Endothelial cell of umbilical vein (primary cell): Measurements from ENCODE around the gene PLXND1. TPM values are rescaled to one million over a fixed set of nuclear protein-coding genes. Genes with fewer than 3 reads are reported as not detected.

Source experiments
- BruUV-seq: library from RNA; stranded (reverse); fragments of 400-500 nt; replicated peaks from 2 replicates; lab custom pipeline; 2021; lab: Mats Ljungman, UMichigan
- CTCF ChIA-PET: fragments of 300-600, 350-600 bp; sonication (Branson Sonifier 250); formaldehyde crosslinking; loops from one replicate; lab custom pipeline; 2021; ENCODE audit warnings: antibody characterized with exemption, inconsistent platforms; lab: Charles Lee
- POLR2A ChIA-PET: fragments of 300-600, 350-600 bp; sonication (Branson Sonifier 250); formaldehyde crosslinking; loops from one replicate; lab custom pipeline; 2021; ENCODE audit warnings: antibody characterized with exemption, inconsistent platforms; lab: Charles Lee
- DNase-seq: peaks from one replicate; pipeline ENCODE4 v3.0.0-alpha.2; 2011; ENCODE audit warnings: low read depth, low spot score
- FAIRE-seq: peaks from 2 replicates; lab custom pipeline; 2011; peaks lifted over from hg19 to GRCh38; lab: Jason Lieb, UNC
- H2AFZ ChIP-seq: 2 replicates; pipeline ENCODE4 v1.6.0; 2012; ENCODE audit warnings: low read depth, low read length, control low read depth, inconsistent platforms
- H3K27ac ChIP-seq: 2 replicates; pipeline ENCODE4 v1.5.1; 2011; ENCODE audit warnings: low read depth, mild to moderate bottlenecking, control low read depth, low read length, moderate library complexity; ENCODE audit not compliant: insufficient read depth
- H3K27me3 ChIP-seq, 2 experiments: 2 replicates each; pipeline versions ENCODE4 v1.6.0 to v1.6.1; 2011; ENCODE audit warnings: low read length in 2 of 2, mixed read lengths in 1 of 2; ENCODE audit not compliant: control insufficient read depth in 2 of 2, insufficient read depth in 2 of 2
- H3K36me3 ChIP-seq, 2 experiments: 2 replicates in 1 of 2; 3 replicates in 1 of 2; pipeline ENCODE4 v1.5.1; 2011; ENCODE audit warnings: low read length in 2 of 2, mild to moderate bottlenecking in 1 of 2, moderate library complexity in 1 of 2; ENCODE audit not compliant: control insufficient read depth in 2 of 2, insufficient read depth in 2 of 2; ENCODE audit errors: extremely low read depth in 1 of 2
- H3K4me1 ChIP-seq: 3 replicates; pipeline ENCODE4 v1.5.1; 2011; ENCODE audit warnings: mild to moderate bottlenecking, low read length; ENCODE audit not compliant: control insufficient read depth, insufficient read depth; ENCODE audit errors: extremely low read depth
- H3K4me2 ChIP-seq: 2 replicates; pipeline ENCODE4 v1.6.1; 2011; ENCODE audit warnings: low read length, control low read depth, mixed read lengths; ENCODE audit not compliant: insufficient read depth
- H3K4me3 ChIP-seq, 3 experiments: fragments of 200-600 bp in 1 of 3; sonication (generic), shearing (Covaris generic) in 1 of 3; replicated peaks in 1 of 3; 2 replicates each; pipeline ENCODE4 v1.5.1; 2011 to 2016; ENCODE audit warnings: control low read depth in 3 of 3, low read length in 3 of 3, mild to moderate bottlenecking in 2 of 3, inconsistent platforms in 1 of 3, low read depth in 1 of 3, moderate library complexity in 1 of 3; ENCODE audit not compliant: insufficient read depth in 1 of 3
- H3K79me2 ChIP-seq: 2 replicates; pipeline ENCODE4 v1.6.0; 2012; ENCODE audit warnings: low read length, inconsistent platforms; ENCODE audit not compliant: control insufficient read depth, insufficient read depth
- H3K9ac ChIP-seq: replicated peaks from 2 replicates; pipeline ENCODE3; 2011; ENCODE audit warnings: low read length, control low read depth; ENCODE audit not compliant: insufficient read depth; ENCODE audit errors: extremely low read depth
- H3K9me1 ChIP-seq: replicated peaks from 3 replicates; pipeline ENCODE4 v1.6.0; 2011; ENCODE audit warnings: mild to moderate bottlenecking, low read length; ENCODE audit not compliant: control insufficient read depth, insufficient read depth; ENCODE audit errors: extremely low read depth
- H3K9me3 ChIP-seq: replicated peaks from 2 replicates; pipeline ENCODE4 v1.5.1; 2012; ENCODE audit warnings: low read length, inconsistent platforms; ENCODE audit not compliant: control insufficient read depth, insufficient read depth
- H4K20me1 ChIP-seq: replicated peaks from 2 replicates; pipeline ENCODE3; 2011; ENCODE audit warnings: mild to moderate bottlenecking, low read length; ENCODE audit not compliant: control insufficient read depth, insufficient read depth; ENCODE audit errors: extremely low read depth
- EZH2 ChIP-seq: IDR thresholded peaks from 2 replicates; pipeline ENCODE4 v1.6.1; 2012; ENCODE audit warnings: borderline replicate concordance, low read depth, mild to moderate bottlenecking, moderate library complexity, low read length, inconsistent platforms; ENCODE audit not compliant: severe bottlenecking
- FOS ChIP-seq: IDR thresholded peaks from 2 replicates; pipeline ENCODE4 v1.6.1; 2011; ENCODE audit warnings: mild to moderate bottlenecking, low read length, moderate library complexity, borderline replicate concordance; ENCODE audit not compliant: insufficient read depth
- GATA2 ChIP-seq: IDR thresholded peaks from 2 replicates; pipeline ENCODE4 v1.7.0; 2011; ENCODE audit warnings: low read depth, mild to moderate bottlenecking, moderate library complexity, mixed read lengths, low read length; ENCODE audit not compliant: insufficient read length, insufficient read depth
- JUN ChIP-seq: IDR thresholded peaks from 2 replicates; pipeline ENCODE4 v1.6.1; 2011; ENCODE audit warnings: borderline replicate concordance, low read depth; ENCODE audit not compliant: insufficient read length, insufficient read depth
- MAX ChIP-seq: IDR thresholded peaks from 2 replicates; pipeline ENCODE4 v1.6.1; 2011; ENCODE audit not compliant: insufficient read depth, insufficient read length
- MYC ChIP-seq: IDR thresholded peaks from one replicate; pipeline ENCODE4 v1.6.1; 2011; ENCODE audit warnings: mild to moderate bottlenecking, low read depth, low read length
- POLR2A ChIP-seq: IDR thresholded peaks from 2 replicates; pipeline ENCODE4 v1.6.1; 2012; ENCODE audit warnings: low read depth, mild to moderate bottlenecking, control low read depth, low read length
- POLR2AphosphoS5 ChIP-seq: IDR thresholded peaks from 2 replicates; pipeline ENCODE4 v1.6.1; 2012; ENCODE audit warnings: low read depth, mild to moderate bottlenecking, control low read depth, low read length, moderate library complexity; ENCODE audit not compliant: insufficient read depth
- dilution Hi-C: fragments of 300-500 bp; cut with MboI; formaldehyde crosslinking; loops from one replicate; pipeline ENCODE4 v1.15.0; 2019; ENCODE audit warnings: low sequenced_read_pairs; ENCODE audit not compliant: extremely low pct_ligation_motif_present
- intact Hi-C: fragments of 100-400 bp; cut with micrococcal nuclease; formaldehyde crosslinking; loops from one replicate; pipeline ENCODE4 v1.10.0; 2022
- polyA plus RNA-seq, 4 experiments: library from polyadenylated mRNA; depleted of rRNA in 3 of 4; stranded (reverse) in 3 of 4; unstranded in 1 of 4; fragments of >200 nt; gene quantifications; 2 replicates each; pipeline versions ENCODE4 v1.2.1 to v1.2.3, GENCODE V29; 2011 to 2012; ENCODE audit warnings: missing spikeins in 1 of 4
- total RNA-seq: library from RNA; stranded (reverse); gene quantifications from 2 replicates; pipeline ENCODE4 v1.2.3, GENCODE V29; 2021
- TF ChIP-seq, protein P1 (sequence below), 2 donors: IDR thresholded peaks; 1 replicate in 1 of 2; 2 replicates in 1 of 2; pipeline ENCODE4 v1.5.1; 2011; ENCODE audit warnings: low read length in 2 of 2, mild to moderate bottlenecking in 2 of 2, moderate library complexity in 2 of 2, control low read depth in 1 of 2, inconsistent platforms in 1 of 2, low read depth in 1 of 2; ENCODE audit not compliant: insufficient read depth in 1 of 2; ENCODE audit errors: extremely low read depth in 1 of 2

PLXND1 gene
- total and polyA plus RNA-seq, 2 donors (not counting 3 experiments of a cell fraction or from before 2014, with no cell fraction given) = 300 to 834 TPM

DNA sequence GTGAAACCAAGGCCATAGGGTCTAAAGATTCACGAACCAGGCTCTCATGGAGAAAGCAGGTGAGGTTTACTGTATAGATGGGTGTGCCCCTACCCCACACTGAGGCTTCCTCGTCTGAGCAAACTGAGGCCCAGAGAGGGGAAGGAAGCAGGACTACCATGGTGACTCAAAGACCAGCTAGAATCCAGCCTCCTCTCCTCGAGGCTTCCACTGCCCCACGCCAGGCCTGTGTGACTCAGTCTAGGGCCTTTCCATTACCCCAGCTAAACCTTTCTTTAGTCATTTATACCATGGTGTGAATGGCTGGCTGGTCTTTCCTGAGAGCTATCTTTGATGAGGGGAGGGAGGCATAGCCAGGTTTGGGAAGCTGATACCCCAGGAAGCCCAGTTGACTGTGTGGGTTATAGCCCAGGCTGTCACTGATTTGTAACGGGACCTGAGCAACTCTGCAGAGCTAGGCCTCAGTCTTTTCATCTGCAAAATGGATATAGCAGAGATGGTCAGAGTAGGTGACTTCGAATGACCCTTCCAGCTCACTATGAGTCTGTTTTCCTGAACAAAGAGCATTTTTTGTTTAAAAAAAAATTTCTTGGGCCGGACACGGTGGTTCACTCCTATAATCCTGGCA lies 81.0 kb downstream of the PLXND1 start:
- Histone ChIP-seq H3K79me2 (no peaks in the 10 kb centered on the region), H2AFZ (peak overlapping the region; percentile 76), H4K20me1 (no peaks in the 10 kb centered on the region), H3K4me2 (no peak overlapping the region), H3K9me3 (no peaks in the 10 kb centered on the region), H3K9ac (no peak overlapping the region), H3K27ac (no peak overlapping the region), H3K4me1 (peaks cover 11% of the 10 kb centered on the region), H3K27me3 (no peaks in the 10 kb centered on the region), H3K4me3 (no peak overlapping the region), H3K36me3 (no peaks in the 10 kb centered on the region), H3K9me1 (no peaks in the 10 kb centered on the region)
- BruUV-seq = no TSS peak
- ChIA-PET CTCF (interaction anchor here (0.9 to 1.8 kb wide), 4 partner anchors 9 to 68 kb away, joined by 3 to 6 read pairs (median 3); no protein-coding TSS in a partner anchor), POLR2A (no interaction called here)
- dilution Hi-C loops = no loop called here
- intact Hi-C loops = no loop called here
- TF ChIP-seq EZH2 (no peak), MYC (no peak), POLR2AphosphoS5 (no peak), JUN (no peak), MAX (no peak), GATA2 (no peak), FOS (no peak), POLR2A (no peak)
- TF ChIP-seq, protein P1, sequence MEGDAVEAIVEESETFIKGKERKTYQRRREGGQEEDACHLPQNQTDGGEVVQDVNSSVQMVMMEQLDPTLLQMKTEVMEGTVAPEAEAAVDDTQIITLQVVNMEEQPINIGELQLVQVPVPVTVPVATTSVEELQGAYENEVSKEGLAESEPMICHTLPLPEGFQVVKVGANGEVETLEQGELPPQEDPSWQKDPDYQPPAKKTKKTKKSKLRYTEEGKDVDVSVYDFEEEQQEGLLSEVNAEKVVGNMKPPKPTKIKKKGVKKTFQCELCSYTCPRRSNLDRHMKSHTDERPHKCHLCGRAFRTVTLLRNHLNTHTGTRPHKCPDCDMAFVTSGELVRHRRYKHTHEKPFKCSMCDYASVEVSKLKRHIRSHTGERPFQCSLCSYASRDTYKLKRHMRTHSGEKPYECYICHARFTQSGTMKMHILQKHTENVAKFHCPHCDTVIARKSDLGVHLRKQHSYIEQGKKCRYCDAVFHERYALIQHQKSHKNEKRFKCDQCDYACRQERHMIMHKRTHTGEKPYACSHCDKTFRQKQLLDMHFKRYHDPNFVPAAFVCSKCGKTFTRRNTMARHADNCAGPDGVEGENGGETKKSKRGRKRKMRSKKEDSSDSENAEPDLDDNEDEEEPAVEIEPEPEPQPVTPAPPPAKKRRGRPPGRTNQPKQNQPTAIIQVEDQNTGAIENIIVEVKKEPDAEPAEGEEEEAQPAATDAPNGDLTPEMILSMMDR (IDR thresholded peaks at IDR 0.05; ENCODE audit: extremely low read depth in 1 of 2, insufficient read depth in 1 of 2, low read depth in 1 of 2, low read length in 2 of 2) = no peak
- FAIRE-seq (peak; percentile 77), DNase-seq (peak; percentile 35)
